Measurements from ENCODE around the gene ORC3. TPM values are rescaled to one million over a fixed set of nuclear protein-coding genes. Genes with fewer than 3 reads are reported as not detected.

The ORC3 gene
- total and polyA plus RNA-seq, 2 of the 4 experiments (the other 2 are of a cell fraction), result 22.3 to 30.6 TPM

DNA sequence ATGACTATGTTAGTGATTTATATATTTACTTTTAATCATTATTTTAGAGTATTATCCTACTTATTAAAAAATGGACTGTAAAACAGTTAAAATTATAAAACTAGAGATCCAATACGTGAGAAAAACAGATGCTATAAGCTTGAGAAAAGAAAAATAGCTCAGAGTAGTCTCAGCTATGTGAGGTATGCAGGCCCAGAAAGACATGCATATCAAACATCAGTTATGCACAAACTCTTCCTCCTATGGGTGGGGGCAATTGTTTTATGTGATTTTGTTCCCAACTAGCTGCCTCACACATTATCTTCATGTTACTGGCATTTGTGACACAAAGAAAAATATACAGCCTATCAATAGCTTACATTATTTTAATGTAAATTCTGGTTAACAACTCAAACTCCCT lies 28.9 kb upstream of the ORC3 start:
- no peak overlapping the region for H3K27ac ChIP-seq (ENCODE audit: insufficient read depth, low read length)
- H3K4me3 ChIP-seq (ENCODE audit: insufficient read depth, low read depth, low read length), result no peak overlapping the region
- H4K5ac ChIP-seq (ENCODE audit: low read depth, low read length), result no peak overlapping the region
- H2BK120ac ChIP-seq (ENCODE audit: low read depth, low read length), result no peak overlapping the region
- H3K79me1 ChIP-seq (ENCODE audit: low read depth in 1 of 2, low read length in 2 of 2), result peaks cover 11 to 52% of the 10 kb centered on the region in 2 experiments; a peak in 3 of 4 replicates
- no peak overlapping the region for H2AK5ac ChIP-seq (ENCODE audit: low read depth, low read length)
- H3K18ac ChIP-seq (ENCODE audit: low read depth, low read length), result no peak overlapping the region
- H3K14ac ChIP-seq (replicated peaks; ENCODE audit: low read depth, low read length), result no peak overlapping the region
- ATAC-seq (ENCODE audit: low read depth) (peak; percentile 82), DNase-seq (peak; percentile 20)
- in situ Hi-C loops (cut with MboI; ENCODE audit: low sequenced_read_pairs) (loop anchor here (25.0 kb wide), 1 partner anchor 1301 kb away; no protein-coding TSS in a partner anchor), intact Hi-C loops (cut with micrococcal nuclease) (no loop called here), dilution Hi-C loops (cut with HindIII; ENCODE audit: low sequenced_read_pairs, unreplicated experiment) (no loop called here)
- no peak overlapping the region; the same call in 1 of the 2 replicates for H3K4me2 ChIP-seq (ENCODE audit: low read depth, low read length)
- H3K23ac ChIP-seq (ENCODE audit: low read depth, low read length), result no peak overlapping the region
- H4K8ac ChIP-seq (ENCODE audit: low read depth in 2 of 2, low read length in 2 of 2), result no peak overlapping the region
- no peaks in the 10 kb centered on the region for H3K27me3 ChIP-seq (ENCODE audit: control insufficient read depth, insufficient read depth, low read length)
- CTCF ChIA-PET, result no interaction called here
- H3K9me3 ChIP-seq (ENCODE audit: control insufficient read depth, insufficient read depth, low read length), result no peaks in the 10 kb centered on the region
- no peak overlapping the region for H4K91ac ChIP-seq (ENCODE audit: insufficient read depth, low read depth, low read length)
- H3K4ac ChIP-seq (ENCODE audit: low read depth, low read length), result no peak overlapping the region
- H3K9ac ChIP-seq (ENCODE audit: low read depth, low read length), result no peak overlapping the region; the same call in 1 of the 2 replicates
- POLR2A ChIA-PET (ENCODE audit: unreplicated experiment), result no interaction called here
- H3K9me1 ChIP-seq (ENCODE audit: insufficient read depth, low read length), result peaks cover 5% of the 10 kb centered on the region
- H3K56ac ChIP-seq (ENCODE audit: extremely low read depth, insufficient read depth, low read length), result no peak overlapping the region
- peak overlapping the region; percentile 76 for H2BK5ac ChIP-seq (ENCODE audit: low read depth, low read length, poor library complexity, severe bottlenecking)
- no peak overlapping the region for H2AK9ac ChIP-seq (replicated peaks; ENCODE audit: low read depth, low read length, poor library complexity)
- H3K4me1 ChIP-seq (ENCODE audit: control insufficient read depth, insufficient read depth, low read length), result peaks cover 11% of the 10 kb centered on the region
- H2BK20ac ChIP-seq (ENCODE audit: low read depth, low read length), result no peak overlapping the region
- TF ChIP-seq, protein P1, sequence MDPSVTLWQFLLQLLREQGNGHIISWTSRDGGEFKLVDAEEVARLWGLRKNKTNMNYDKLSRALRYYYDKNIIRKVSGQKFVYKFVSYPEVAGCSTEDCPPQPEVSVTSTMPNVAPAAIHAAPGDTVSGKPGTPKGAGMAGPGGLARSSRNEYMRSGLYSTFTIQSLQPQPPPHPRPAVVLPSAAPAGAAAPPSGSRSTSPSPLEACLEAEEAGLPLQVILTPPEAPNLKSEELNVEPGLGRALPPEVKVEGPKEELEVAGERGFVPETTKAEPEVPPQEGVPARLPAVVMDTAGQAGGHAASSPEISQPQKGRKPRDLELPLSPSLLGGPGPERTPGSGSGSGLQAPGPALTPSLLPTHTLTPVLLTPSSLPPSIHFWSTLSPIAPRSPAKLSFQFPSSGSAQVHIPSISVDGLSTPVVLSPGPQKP (IDR thresholded peaks at IDR 0.05; ENCODE audit: borderline replicate concordance, low read depth, low read length), result no peak
- TF ChIP-seq RAD21 (IDR thresholded peaks at IDR 0.05; ENCODE audit: low read length) (no peak), BHLHE40 (IDR thresholded peaks at IDR 0.05; ENCODE audit: low read depth, low read length) (no peak), RCOR1 (IDR thresholded peaks at IDR 0.05; ENCODE audit: insufficient replicate concordance, low read length) (no peak), RFX5 (IDR thresholded peaks at IDR 0.05; ENCODE audit: low read depth, low read length) (no peak), POLR2A (IDR thresholded peaks at IDR 0.05; ENCODE audit: low read depth, low read length) (no peak), MXI1 (IDR thresholded peaks at IDR 0.05; ENCODE audit: borderline replicate concordance, low read depth, low read length) (no peak), CEBPB (IDR thresholded peaks at IDR 0.05; ENCODE audit: low read depth, low read length) (no peak), FOS (IDR thresholded peaks at IDR 0.05; ENCODE audit: low read depth, low read length) (no peak), MAFK (IDR thresholded peaks at IDR 0.05; ENCODE audit: low read depth, low read length) (no peak), SMC3 (IDR thresholded peaks at IDR 0.05; ENCODE audit: low read depth, low read length) (no peak), MAZ (IDR thresholded peaks at IDR 0.05; ENCODE audit: borderline replicate concordance, low read depth, low read length) (no peak)
- TF ChIP-seq, protein P2, sequence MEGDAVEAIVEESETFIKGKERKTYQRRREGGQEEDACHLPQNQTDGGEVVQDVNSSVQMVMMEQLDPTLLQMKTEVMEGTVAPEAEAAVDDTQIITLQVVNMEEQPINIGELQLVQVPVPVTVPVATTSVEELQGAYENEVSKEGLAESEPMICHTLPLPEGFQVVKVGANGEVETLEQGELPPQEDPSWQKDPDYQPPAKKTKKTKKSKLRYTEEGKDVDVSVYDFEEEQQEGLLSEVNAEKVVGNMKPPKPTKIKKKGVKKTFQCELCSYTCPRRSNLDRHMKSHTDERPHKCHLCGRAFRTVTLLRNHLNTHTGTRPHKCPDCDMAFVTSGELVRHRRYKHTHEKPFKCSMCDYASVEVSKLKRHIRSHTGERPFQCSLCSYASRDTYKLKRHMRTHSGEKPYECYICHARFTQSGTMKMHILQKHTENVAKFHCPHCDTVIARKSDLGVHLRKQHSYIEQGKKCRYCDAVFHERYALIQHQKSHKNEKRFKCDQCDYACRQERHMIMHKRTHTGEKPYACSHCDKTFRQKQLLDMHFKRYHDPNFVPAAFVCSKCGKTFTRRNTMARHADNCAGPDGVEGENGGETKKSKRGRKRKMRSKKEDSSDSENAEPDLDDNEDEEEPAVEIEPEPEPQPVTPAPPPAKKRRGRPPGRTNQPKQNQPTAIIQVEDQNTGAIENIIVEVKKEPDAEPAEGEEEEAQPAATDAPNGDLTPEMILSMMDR (conservative IDR thresholded peaks at IDR 0.05; ENCODE audit: low read depth, low read length), result no peak
- TF ChIP-seq, protein P3, sequence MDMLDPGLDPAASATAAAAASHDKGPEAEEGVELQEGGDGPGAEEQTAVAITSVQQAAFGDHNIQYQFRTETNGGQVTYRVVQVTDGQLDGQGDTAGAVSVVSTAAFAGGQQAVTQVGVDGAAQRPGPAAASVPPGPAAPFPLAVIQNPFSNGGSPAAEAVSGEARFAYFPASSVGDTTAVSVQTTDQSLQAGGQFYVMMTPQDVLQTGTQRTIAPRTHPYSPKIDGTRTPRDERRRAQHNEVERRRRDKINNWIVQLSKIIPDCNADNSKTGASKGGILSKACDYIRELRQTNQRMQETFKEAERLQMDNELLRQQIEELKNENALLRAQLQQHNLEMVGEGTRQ (IDR thresholded peaks at IDR 0.05; ENCODE audit: low read depth, low read length), result no peak
- no peak overlapping the region for H2BK15ac ChIP-seq (ENCODE audit: low read depth, low read length)
- H3K36me3 ChIP-seq (ENCODE audit: control insufficient read depth, insufficient read depth, low read length), result peaks cover 25% of the 10 kb centered on the region
- H2AFZ ChIP-seq (replicated peaks; ENCODE audit: low read length, poor library complexity), result no peak overlapping the region
- H4K20me1 ChIP-seq (ENCODE audit: insufficient read depth, low read length), result peaks cover 7% of the 10 kb centered on the region; the same call in 1 of the 2 replicates
- WGBS, 2 experiments (ENCODE audit: extremely low coverage in 2 of 2, insufficient read length in 1 of 2), result no CpG with 5 or more reads among the region's 1 CpG
- no TSS peak for BruUV-seq (replicated peaks)

Data from IMR-90 (cell line).